LNCAP (cell line): ENCODE measurements around the gene FBXO45.

Experiments
- CTCF ChIP-seq: fragments of 450-650 bp; IDR thresholded peaks from 2 replicates; pipeline ENCODE4 v1.5.1; 2017; ENCODE audit warnings: mild to moderate bottlenecking

FBXO45 gene

GRCh38 chr3:196531418-196531817 lies 37.0 kb upstream of the FBXO45 start:
- TF ChIP-seq CTCF: no peak

- no peak for TF ChIP-seq CTCF
These were observed 35.2 kb upstream of the FBXO45 start for GRCh38 chr3:196533260-196533681.

- TF ChIP-seq CTCF: peak; percentile 90
These were observed 31.0 kb upstream of the FBXO45 start for GRCh38 chr3:196537319-196537984.

- TF ChIP-seq CTCF: no peak
These were observed 26.6 kb upstream of the FBXO45 start for GRCh38 chr3:196541684-196542445.

- no peak for TF ChIP-seq CTCF
These were observed 23.9 kb upstream of the FBXO45 start for GRCh38 chr3:196544491-196544992.

GRCh38 chr3:196546537-196546936 lies 21.9 kb upstream of the FBXO45 start:
- TF ChIP-seq CTCF: no peak

- no peak for TF ChIP-seq CTCF
These were observed 21.4 kb upstream of the FBXO45 start for GRCh38 chr3:196547067-196547466.
